ENCODE results near the gene CLEC11A.
"Not testable (repeated sequence)": the region's sequence is repeated elsewhere in the genome, so short reads cannot be mapped to it uniquely, and the experiment has no call there.

GRCh38 chr19:50770164-50770563 lies 47.0 kb downstream of the CLEC11A start, which contains the start of gene GPR32:
- TF ChIP-seq POLR2A (IDR thresholded peaks at IDR 0.05; ENCODE audit: low read length); EP300 (IDR thresholded peaks at IDR 0.05); CTCF (IDR thresholded peaks at IDR 0.05); USF2 (IDR thresholded peaks at IDR 0.05); BHLHE40 (IDR thresholded peaks at IDR 0.05; ENCODE audit: low read depth, low read length): not testable (repeated sequence)
